Muscle of leg (tissue), 11 donors: ENCODE results near the gene VPS35L. TPM values are rescaled to one million over a fixed set of nuclear protein-coding genes. Genes with fewer than 3 reads are reported as not detected.

ENCODE experiments used
- DNase-seq: peaks from one replicate; pipeline ENCODE4 v3.0.0; 2013
- H3K27ac ChIP-seq: one replicate; pipeline ENCODE4 v1.5.1; 2013; ENCODE audit warnings: mild to moderate bottlenecking, low read length, control low read depth
- H3K27me3 ChIP-seq: one replicate; pipeline ENCODE4 v1.6.1; 2013; ENCODE audit warnings: low read length; ENCODE audit not compliant: control insufficient read depth, insufficient read depth
- H3K36me3 ChIP-seq: one replicate; pipeline ENCODE4 v1.6.1; 2013; ENCODE audit warnings: low read length; ENCODE audit not compliant: control insufficient read depth, insufficient read depth
- H3K4me1 ChIP-seq: one replicate; pipeline ENCODE4 v1.6.1; 2013; ENCODE audit warnings: low read length; ENCODE audit not compliant: control insufficient read depth, insufficient read depth
- H3K4me3 ChIP-seq: one replicate; pipeline ENCODE4 v1.5.1; 2013; ENCODE audit warnings: low read length, control low read depth
- H3K9me3 ChIP-seq: replicated peaks from 2 replicates; pipeline ENCODE4 v1.6.1; 2013; ENCODE audit warnings: low read depth, low read length; ENCODE audit not compliant: control insufficient read depth
- WGBS: methylation state at CpG from one replicate; pipeline ENCODE4 v1.1.5; 2013; ENCODE audit warnings: missing lambda C conversion rate; ENCODE audit not compliant: insufficient coverage; 5-methylcytosine and 5-hydroxymethylcytosine counted together
- polyA plus RNA-seq, 8 donors: library from polyadenylated mRNA; unstranded; fragments of 120-200 nt; gene quantifications; one replicate each; pipeline versions ENCODE4 v1.2.1 to v1.2.3, GENCODE V29; 2013; ENCODE audit warnings: inconsistent platforms in 1 of 8, low replicate concordance in 1 of 8; ENCODE audit not compliant: insufficient read length in 8 of 8, insufficient read depth in 1 of 8
- total RNA-seq: library from RNA; stranded (reverse); fragments of 120-200 nt; gene quantifications from one replicate; pipeline ENCODE4 v1.2.4, GENCODE V29; 2013

Gene VPS35L
- total and polyA plus RNA-seq, 9 donors: 23.6 to 39.8 (median 34.3) TPM

DNA sequence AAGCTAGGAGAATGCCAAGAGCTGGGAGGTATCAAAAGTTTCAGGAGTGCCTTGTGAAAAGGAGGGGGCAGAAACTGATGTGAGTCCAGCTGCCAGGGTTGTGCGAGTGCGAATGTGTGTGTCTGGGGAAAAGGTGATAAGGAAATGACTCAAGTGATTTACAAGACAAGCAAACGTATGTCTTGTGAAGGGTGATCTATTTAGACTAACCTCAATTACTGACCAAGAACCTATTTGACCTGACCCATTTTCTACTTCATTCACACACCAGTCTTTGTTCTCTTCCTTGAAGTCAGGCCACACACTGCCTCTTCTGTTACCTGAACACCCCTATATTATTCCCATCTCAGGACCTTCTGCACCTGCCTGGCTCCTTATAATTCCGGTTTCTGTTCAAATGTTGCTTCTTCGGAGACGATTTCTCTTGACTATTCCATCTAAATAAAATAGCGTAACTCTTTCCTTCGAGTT lies 34.6 kb upstream of the VPS35L start:
- Histone ChIP-seq H3K36me3 (no peaks in the 10 kb centered on the region), H3K27ac (peak overlapping the region; percentile 77), H3K4me3 (peak overlapping the region; percentile 70), H3K27me3 (no peaks in the 10 kb centered on the region), H3K9me3 (no peaks in the 10 kb centered on the region), H3K4me1 (peaks cover 20% of the 10 kb centered on the region)
- 10% methylated on average over 2 of the region's 8 CpGs for WGBS
- DNase-seq: peak; percentile 21

DNA sequence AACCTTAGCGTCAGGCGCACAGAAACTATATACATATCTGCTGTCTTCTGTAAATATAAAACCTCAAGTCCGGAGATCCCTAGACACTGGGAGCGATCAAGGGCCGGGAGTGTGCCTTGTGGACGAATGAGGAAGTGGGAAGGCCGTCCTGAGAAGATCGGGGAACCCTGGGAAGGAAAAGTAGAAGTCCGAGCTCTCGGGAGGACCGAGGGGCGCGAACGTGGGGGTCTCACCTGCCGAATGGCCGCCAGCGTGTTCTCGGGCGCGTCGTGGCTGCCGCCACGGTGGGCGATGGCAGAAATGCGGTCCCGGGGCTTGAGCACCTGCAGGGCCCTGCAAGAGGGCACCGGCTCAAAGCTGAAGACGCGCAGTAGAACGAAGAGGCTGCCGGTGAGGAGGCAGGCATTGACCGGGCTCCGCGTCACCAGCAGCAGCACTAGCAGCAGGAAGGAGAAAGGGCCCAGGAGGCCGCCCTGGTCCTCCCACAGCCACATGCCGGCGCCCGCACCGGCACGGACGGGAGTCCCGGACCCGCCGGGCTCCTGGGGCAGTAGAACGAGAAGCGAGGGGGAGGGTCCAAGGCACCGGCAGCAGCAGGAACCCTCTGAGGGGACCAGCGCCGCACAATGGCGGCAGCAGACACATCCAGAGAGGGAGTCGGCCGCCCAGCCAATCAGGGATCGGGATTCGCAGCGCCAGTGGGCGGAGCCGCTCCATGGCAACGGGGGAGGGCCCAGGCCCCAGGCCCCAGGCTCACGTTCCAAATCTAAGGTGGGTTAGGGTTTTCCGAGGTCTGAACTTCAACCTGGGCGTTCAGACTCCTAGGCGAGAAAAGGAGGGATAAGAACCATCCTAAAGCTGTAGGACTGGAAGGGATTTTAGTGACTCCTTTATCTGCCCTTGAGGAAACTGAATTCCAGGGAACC lies 33.8 kb upstream of the VPS35L start, which contains the start of gene GDE1:
Gene GDE1, minus strand, starts transcription at position 628 of the 926 bp plus-strand sequence. Its CDS starts 134 bp downstream, at position 494.
- H3K9me3 ChIP-seq: no peaks in the 10 kb centered on the region
- H3K27me3 ChIP-seq: no peaks in the 10 kb centered on the region
- peak; percentile 97 for DNase-seq
- WGBS: under 1% methylated on average over 60 of the region's 62 CpGs
- H3K4me3 ChIP-seq: peak within 1 kb of the TSS; percentile 70
- peak within 1 kb of the TSS; percentile 80 for H3K27ac ChIP-seq
- H3K4me1 ChIP-seq: peaks cover 20% of the 10 kb centered on the region
- no peaks in the 10 kb centered on the region for H3K36me3 ChIP-seq

DNA sequence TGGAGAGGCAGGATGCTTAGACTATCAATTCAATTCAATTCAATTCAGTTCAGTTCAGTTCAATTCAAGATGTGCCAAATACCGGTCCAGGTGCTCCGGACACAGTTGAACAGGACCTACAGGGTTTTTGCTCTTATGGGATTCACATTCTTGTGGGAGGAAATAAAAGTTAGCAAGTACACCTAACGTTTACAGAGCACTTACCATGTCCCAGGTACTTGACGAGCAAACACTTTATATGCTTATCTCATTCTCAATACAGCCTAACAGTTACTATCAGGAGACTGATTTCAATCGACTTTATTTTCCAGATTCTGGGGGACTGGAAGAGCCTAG lies 33.1 kb upstream of the VPS35L start:
- no peaks in the 10 kb centered on the region for H3K27me3 ChIP-seq
- H3K36me3 ChIP-seq: no peaks in the 10 kb centered on the region
- peak overlapping the region; percentile 70 for H3K4me3 ChIP-seq
- no CpG with 5 or more reads among the region's 5 CpGs for WGBS
- peaks cover 20% of the 10 kb centered on the region for H3K4me1 ChIP-seq
- peak overlapping the region; percentile 80 for H3K27ac ChIP-seq
- no peak for DNase-seq
- no peaks in the 10 kb centered on the region for H3K9me3 ChIP-seq

DNA sequence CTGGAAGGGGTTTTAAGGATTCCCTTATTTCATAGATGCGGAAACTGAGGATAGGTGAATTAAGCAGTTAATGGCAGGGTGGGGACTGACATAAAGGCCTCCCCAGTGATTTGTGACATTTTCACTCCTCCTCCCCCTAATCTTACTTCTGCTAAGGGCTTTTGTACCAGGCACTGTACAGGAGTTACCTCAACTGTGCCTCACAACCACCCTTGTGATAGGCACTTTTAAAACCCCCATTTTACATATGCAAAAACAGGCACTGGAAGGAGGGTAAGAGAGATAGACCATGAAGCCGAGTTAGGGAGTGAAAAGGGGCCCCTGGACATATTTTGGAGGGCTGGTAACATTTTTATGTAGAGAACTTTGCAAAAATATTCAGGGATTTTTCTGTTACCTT lies 32.7 kb upstream of the VPS35L start:
- H3K4me3 ChIP-seq: no peak overlapping the region
- H3K27me3 ChIP-seq: no peaks in the 10 kb centered on the region
- H3K9me3 ChIP-seq: no peaks in the 10 kb centered on the region
- WGBS: no CpG with 5 or more reads among the region's 2 CpGs
- H3K36me3 ChIP-seq: no peaks in the 10 kb centered on the region
- no peak for DNase-seq
- peaks cover 20% of the 10 kb centered on the region for H3K4me1 ChIP-seq
- H3K27ac ChIP-seq: no peak overlapping the region

DNA sequence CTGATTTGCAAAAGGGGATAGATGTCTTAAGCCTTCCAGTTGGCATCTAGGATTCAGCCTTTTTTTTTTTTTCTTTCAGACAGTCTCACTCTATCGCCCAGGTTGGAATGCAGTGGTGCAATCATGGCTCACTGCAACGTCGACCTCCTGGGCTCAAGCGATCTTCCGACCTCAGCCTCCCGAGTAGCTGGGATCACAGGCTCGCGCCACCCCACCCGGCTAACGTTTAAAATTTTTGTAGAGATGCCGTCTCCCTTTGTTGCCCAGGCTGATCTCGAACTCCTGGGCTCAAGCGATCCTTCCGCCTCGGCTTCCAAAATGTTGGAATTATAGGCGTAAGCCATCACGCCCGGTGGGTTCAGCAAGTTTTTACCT lies 32.3 kb upstream of the VPS35L start:
- no peak for DNase-seq
- H3K27me3 ChIP-seq: no peaks in the 10 kb centered on the region
- H3K9me3 ChIP-seq: no peaks in the 10 kb centered on the region
- H3K4me1 ChIP-seq: peaks cover 20% of the 10 kb centered on the region
- H3K36me3 ChIP-seq: no peaks in the 10 kb centered on the region
- H3K27ac ChIP-seq: no peak overlapping the region
- no peak overlapping the region for H3K4me3 ChIP-seq
- 74% methylated on average over 15 of the region's 18 CpGs for WGBS

DNA sequence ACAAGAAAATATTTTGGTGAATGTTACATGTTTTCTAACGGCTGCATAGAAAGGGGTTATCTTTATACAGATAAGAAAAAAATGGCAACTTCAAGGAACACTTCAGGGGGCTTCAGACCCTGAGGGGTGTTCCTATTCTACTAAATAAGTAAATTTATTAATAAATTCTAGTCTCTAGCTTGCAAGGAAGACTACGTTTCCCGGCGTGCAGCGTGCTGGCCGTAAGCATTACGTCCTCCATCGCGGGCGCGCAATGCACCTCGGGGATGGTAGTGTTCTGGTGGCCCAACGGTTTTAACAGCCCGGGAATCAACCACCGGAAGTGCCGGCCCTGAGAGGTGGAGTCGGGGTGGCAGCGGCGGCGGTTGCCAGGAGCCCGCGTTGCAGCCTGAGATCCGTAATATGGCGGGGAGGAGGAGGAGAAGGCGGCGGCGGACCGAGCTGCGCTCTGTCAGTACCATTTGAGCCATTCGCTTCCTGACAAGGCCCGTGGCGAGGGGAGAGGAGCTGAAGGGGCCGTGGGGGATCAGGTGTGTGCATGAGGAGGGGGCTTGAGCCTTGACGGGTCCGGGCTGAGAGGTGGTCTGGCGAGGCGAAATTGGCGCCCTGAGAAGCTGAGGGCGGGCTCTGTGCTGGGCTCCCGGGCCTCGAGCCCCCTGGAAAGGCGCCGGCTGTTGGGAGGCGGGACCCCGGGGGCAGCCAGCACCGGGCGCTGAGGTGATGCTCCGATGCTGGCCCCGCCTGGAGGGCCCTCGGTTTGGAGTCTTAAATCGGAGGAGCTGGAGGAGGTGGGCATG lies 31.7 kb upstream of the VPS35L start, which contains the start of gene CCP110:
Gene CCP110, plus strand, starts transcription at position 384 of the 797 bp plus-strand sequence. CDS start 3,940 bp downstream, outside the sequence.
- 0% methylated on average over 48 of the region's 51 CpGs for WGBS
- Histone ChIP-seq H3K36me3 (peaks cover 4% of the 10 kb centered on the region), H3K9me3 (no peaks in the 10 kb centered on the region), H3K27ac (peak within 1 kb of the TSS; percentile 80), H3K27me3 (no peaks in the 10 kb centered on the region), H3K4me3 (peak within 1 kb of the TSS; percentile 97), H3K4me1 (peaks cover 20% of the 10 kb centered on the region)
- peak; percentile 98 for DNase-seq

DNA sequence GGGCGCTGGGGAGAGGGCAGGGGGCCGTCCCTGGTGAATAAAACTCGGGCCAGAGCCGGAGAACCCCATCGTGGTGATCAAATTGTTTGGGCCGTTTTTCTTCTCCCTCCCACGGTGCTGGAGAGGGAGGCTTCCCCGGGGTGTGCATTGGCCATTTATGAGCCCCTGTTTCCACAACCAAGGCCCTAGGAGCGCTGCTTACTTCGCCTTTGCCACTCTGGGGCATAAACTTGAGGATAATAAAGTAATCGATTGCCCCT lies 31.2 kb upstream of the VPS35L start:
- Histone ChIP-seq H3K9me3 (no peaks in the 10 kb centered on the region), H3K4me3 (peak overlapping the region; percentile 97), H3K27me3 (no peaks in the 10 kb centered on the region), H3K4me1 (peaks cover 20% of the 10 kb centered on the region), H3K36me3 (peaks cover 5% of the 10 kb centered on the region), H3K27ac (peak overlapping the region; percentile 80)
- WGBS: 0% methylated on average over 7 of the region's 11 CpGs
- no peak for DNase-seq

DNA sequence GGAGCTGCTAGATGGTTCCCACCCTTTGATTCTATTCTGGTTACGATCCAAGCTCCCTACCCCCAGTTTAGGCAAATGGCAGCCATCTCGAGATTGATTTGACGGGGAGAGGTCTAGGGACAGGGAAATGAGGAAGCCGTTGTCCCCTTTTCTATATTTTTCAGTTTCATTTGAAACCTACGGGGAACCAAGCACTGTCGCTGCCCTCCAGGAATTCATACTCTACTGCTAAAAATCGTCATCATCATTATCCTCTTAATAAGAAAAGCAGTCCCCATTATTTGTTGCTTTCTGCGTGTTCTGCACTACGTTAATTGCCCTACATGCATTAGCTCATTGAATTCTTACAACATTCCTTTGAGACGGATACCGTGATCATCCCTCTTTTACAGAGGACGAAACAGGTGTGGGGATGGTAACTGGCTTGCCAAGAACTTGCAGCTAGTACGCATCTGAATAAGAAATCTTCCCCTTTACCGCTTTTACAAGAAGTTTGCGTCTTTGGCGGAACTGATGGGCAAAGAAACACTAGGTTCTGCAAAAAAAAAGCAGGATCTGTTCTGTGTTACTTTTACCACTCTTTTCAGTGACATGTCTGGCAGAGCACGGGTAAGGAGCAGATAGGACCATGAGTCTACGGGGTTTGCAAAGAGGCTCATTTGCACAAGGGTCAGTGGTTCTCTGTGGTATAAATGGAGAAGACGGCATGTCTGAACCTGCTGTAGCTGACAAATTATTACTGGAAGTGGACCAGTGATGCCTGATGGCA lies 30.7 kb upstream of the VPS35L start:
- Histone ChIP-seq H3K36me3 (peaks cover 5% of the 10 kb centered on the region), H3K4me1 (peaks cover 20% of the 10 kb centered on the region), H3K27ac (peak overlapping the region; percentile 80), H3K27me3 (no peaks in the 10 kb centered on the region), H3K9me3 (no peaks in the 10 kb centered on the region), H3K4me3 (peak overlapping the region; percentile 97)
- peak; percentile 37 for DNase-seq
- 7% methylated on average over 9 of the region's 19 CpGs for WGBS

DNA sequence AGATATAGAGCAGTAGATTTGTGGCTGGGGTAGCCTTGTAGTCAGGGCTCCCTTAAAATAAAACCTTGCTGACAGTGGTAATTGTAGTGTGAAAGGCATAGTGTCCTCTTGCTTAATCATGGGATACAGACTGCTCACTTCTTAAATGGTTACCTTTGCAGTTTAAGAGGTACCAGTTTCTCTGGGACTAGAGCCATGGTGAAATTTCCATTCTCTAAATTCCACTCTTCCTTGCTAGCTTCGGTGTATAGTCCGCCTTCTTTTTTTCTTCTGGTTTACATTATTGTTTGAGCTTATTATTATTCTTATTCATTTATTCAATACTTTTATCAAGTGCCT lies 30.1 kb upstream of the VPS35L start:
- H3K4me3 ChIP-seq: no peak overlapping the region
- no CpG with 5 or more reads among the region's 2 CpGs for WGBS

DNA sequence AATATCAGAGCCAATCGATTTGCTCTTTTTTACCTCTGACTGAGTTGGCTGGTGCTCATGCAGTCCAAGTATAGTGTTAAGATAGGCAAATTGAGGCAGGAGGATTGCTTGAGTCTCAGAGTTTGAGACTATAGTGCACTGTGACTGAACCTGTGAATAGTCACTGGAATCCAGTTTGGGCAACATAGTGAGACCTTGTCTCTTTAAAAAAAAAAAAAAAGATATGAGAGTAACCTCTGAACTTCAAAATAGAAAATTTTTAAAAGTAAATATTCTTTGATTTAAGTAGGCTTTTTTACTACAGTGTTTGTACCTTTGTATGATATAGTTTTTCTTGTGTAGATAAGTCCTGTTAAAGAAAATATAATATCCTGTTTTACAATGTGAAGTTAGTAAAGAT lies 28.3 kb upstream of the VPS35L start:
- Histone ChIP-seq H3K27ac (no peak overlapping the region), H3K27me3 (no peaks in the 10 kb centered on the region), H3K4me1 (peaks cover 9% of the 10 kb centered on the region), H3K4me3 (no peak overlapping the region), H3K36me3 (peaks cover 14% of the 10 kb centered on the region), H3K9me3 (no peaks in the 10 kb centered on the region)
- no peak for DNase-seq
- no CpG with 5 or more reads among the region's 1 CpG for WGBS

More for the DNA sequence above, 30.1 kb upstream of the VPS35L start:
- Histone ChIP-seq H3K9me3 (no peaks in the 10 kb centered on the region), H3K4me1 (peaks cover 18% of the 10 kb centered on the region), H3K36me3 (peaks cover 11% of the 10 kb centered on the region), H3K27me3 (no peaks in the 10 kb centered on the region), H3K27ac (no peak overlapping the region)
- no peak for DNase-seq
